Left lung (tissue), 10 donors: ENCODE measurements around the gene GPR61. TPM values are rescaled to one million over a fixed set of nuclear protein-coding genes. Genes with fewer than 3 reads are reported as not detected.

Source experiments
- ATAC-seq: fragments of 200-7000 bp; cut with Tn5 transposase; one replicate; pipeline ENCODE4 v1.9.1; 2020; ENCODE audit warnings: moderate library complexity
- DNase-seq, 4 donors: peaks; one replicate each; pipeline ENCODE4 v3.0.0-alpha.2; 2013 to 2020
- H3K27ac ChIP-seq, 2 donors: fragments of 200-600 bp; sonication (generic) in 1 of 2; one replicate each; pipeline versions ENCODE4 v1.5.0 to v1.8.0; 2020 to 2021
- H3K27me3 ChIP-seq, 2 donors: fragments of 200-600 bp; sonication (generic) in 1 of 2; one replicate each; pipeline versions ENCODE4 v1.5.0 to v1.8.0; 2020 to 2021
- H3K36me3 ChIP-seq, 2 donors: fragments of 200-600 bp; sonication (generic) in 1 of 2; one replicate each; pipeline versions ENCODE4 v1.5.0 to v1.8.0; 2020 to 2021
- H3K4me1 ChIP-seq, 2 donors: fragments of 200-600 bp; one replicate each; pipeline ENCODE4 v1.8.0; 2021
- H3K4me3 ChIP-seq, 2 donors: fragments of 200-600 bp; sonication (generic) in 1 of 2; one replicate each; pipeline versions ENCODE4 v1.5.0 to v1.8.0; 2020 to 2021; ENCODE audit warnings: mild to moderate bottlenecking in 1 of 2
- H3K9me3 ChIP-seq, 2 donors: fragments of 200-600 bp; sonication (generic) in 1 of 2; one replicate each; pipeline versions ENCODE4 v1.5.0 to v1.8.0; 2020 to 2021
- intact Hi-C, 2 donors: fragments of 100-400 bp; cut with DNase I; formaldehyde crosslinking; loops; one replicate each; pipeline versions ENCODE4 v1.11.2 to v1.14.2; 2022
- polyA plus RNA-seq, 6 donors: library from polyadenylated mRNA; unstranded; fragments of 120-200 nt; gene quantifications; one replicate each; pipeline ENCODE4 v1.2.1, GENCODE V29; 2013; ENCODE audit not compliant: insufficient read length in 6 of 6
- total RNA-seq, 2 donors: library from RNA; stranded (reverse); fragmentation: NEBNext Ultra II Directional; extraction: Animal tissue kit (Norgen Biotek cat#: 25700); gene quantifications; one replicate each; pipeline ENCODE4 v1.2.1, GENCODE V29; 2021
- TF ChIP-seq, protein P1 (sequence below), 2 donors: fragments of 200-600 bp; sonication (generic) in 1 of 2; IDR thresholded peaks; one replicate each; pipeline versions ENCODE4 v1.5.0 to v1.8.0; 2021; ENCODE audit warnings: antibody characterized with exemption in 2 of 2
- donor health status: DM: no; HTN: yes; CAD: no.
- donor health status: DM: no; HTN: no; CAD: no.

The GPR61 gene
- total and polyA plus RNA-seq, 8 donors: 0.43 to 0.93 (median 0.69) TPM; not detected in 2

GRCh38 chr1:109586055-109586454 lies 46.4 kb downstream of the GPR61 start:
- ATAC-seq: no peak
- Histone ChIP-seq H3K27me3 (no peaks in the 10 kb centered on the region), H3K4me3 (no peak overlapping the region), H3K36me3 (peaks cover 0 to 88% of the 10 kb centered on the region in 2 donors), H3K4me1 (no peaks in the 10 kb centered on the region), H3K9me3 (no peaks in the 10 kb centered on the region), H3K27ac (no peak overlapping the region)
- TF ChIP-seq, protein P1, sequence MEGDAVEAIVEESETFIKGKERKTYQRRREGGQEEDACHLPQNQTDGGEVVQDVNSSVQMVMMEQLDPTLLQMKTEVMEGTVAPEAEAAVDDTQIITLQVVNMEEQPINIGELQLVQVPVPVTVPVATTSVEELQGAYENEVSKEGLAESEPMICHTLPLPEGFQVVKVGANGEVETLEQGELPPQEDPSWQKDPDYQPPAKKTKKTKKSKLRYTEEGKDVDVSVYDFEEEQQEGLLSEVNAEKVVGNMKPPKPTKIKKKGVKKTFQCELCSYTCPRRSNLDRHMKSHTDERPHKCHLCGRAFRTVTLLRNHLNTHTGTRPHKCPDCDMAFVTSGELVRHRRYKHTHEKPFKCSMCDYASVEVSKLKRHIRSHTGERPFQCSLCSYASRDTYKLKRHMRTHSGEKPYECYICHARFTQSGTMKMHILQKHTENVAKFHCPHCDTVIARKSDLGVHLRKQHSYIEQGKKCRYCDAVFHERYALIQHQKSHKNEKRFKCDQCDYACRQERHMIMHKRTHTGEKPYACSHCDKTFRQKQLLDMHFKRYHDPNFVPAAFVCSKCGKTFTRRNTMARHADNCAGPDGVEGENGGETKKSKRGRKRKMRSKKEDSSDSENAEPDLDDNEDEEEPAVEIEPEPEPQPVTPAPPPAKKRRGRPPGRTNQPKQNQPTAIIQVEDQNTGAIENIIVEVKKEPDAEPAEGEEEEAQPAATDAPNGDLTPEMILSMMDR (IDR thresholded peaks at IDR 0.05): no peak
- DNase-seq: no peak
- intact Hi-C loops: no loop called here

DNA sequence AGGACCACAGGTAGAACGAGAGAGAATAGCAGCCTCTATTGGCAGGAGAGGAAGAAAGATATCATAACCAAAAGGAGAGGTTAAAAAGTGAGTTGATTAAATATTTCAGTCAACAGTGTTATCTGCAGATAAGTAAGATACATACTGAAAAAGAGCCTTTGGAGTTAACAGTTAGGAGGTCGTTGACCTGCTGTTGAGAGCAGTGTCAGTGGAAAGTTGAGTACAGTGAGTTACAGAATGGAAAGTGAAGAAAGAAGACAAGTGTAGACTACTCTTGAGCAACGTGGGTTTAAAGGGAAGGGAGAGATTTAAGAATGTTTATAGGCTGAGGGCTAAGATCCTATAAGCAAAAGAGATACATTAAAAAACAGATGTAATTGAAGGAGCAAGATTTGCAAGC lies 49.5 kb downstream of the GPR61 start:
- ATAC-seq: no peak
- TF ChIP-seq, protein P1 (IDR thresholded peaks at IDR 0.05): no peak
- H3K4me3 ChIP-seq: no peak overlapping the region
- H3K9me3 ChIP-seq: no peaks in the 10 kb centered on the region
- intact Hi-C loops: no loop called here
- no peak for DNase-seq
- H3K4me1 ChIP-seq: no peaks in the 10 kb centered on the region
- H3K27me3 ChIP-seq: no peaks in the 10 kb centered on the region
- peaks cover 0 to 87% of the 10 kb centered on the region in 2 donors for H3K36me3 ChIP-seq
- H3K27ac ChIP-seq: peak overlapping the region in 1 of 2 donors; percentile 45

DNA sequence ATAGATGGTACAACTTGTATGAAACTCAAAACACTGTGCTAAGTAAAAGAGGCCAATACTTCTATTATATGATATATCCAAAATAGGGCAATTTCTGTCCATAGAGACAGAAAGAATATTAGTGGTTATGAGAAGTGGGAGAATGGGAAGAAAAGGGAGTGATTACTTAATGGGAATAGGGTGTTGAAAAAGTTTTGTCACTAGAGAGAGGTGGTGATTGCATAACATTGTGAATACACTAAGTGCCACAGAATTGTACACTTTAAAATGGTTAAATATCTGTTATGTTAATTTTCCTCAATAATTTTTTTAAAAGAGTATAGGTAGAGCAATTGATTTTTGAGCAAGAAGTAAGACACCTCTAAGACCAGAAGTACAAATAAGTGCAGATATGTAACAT lies 50.0 kb downstream of the GPR61 start:
- TF ChIP-seq, protein P1 (IDR thresholded peaks at IDR 0.05): no peak
- Histone ChIP-seq H3K4me1 (no peaks in the 10 kb centered on the region), H3K36me3 (peaks cover 0 to 82% of the 10 kb centered on the region in 2 donors), H3K27ac (peak overlapping the region in 1 of 2 donors; percentile 45), H3K27me3 (no peaks in the 10 kb centered on the region), H3K4me3 (no peak overlapping the region), H3K9me3 (no peaks in the 10 kb centered on the region)
- intact Hi-C loops: no loop called here
- ATAC-seq (no peak), DNase-seq (no peak)

- peaks cover 0 to 72% of the 10 kb centered on the region in 2 donors for H3K36me3 ChIP-seq
- DNase-seq: no peak
- intact Hi-C loops: no loop called here
- no peak overlapping the region for H3K4me3 ChIP-seq
- H3K4me1 ChIP-seq: no peaks in the 10 kb centered on the region
- no peaks in the 10 kb centered on the region for H3K27me3 ChIP-seq
- TF ChIP-seq, protein P1 (IDR thresholded peaks at IDR 0.05): no peak
- H3K27ac ChIP-seq: no peak overlapping the region
- ATAC-seq: no peak
- no peaks in the 10 kb centered on the region for H3K9me3 ChIP-seq
Measured at GRCh38 chr1:109592916-109593315, 53.2 kb downstream of the GPR61 start.

DNA sequence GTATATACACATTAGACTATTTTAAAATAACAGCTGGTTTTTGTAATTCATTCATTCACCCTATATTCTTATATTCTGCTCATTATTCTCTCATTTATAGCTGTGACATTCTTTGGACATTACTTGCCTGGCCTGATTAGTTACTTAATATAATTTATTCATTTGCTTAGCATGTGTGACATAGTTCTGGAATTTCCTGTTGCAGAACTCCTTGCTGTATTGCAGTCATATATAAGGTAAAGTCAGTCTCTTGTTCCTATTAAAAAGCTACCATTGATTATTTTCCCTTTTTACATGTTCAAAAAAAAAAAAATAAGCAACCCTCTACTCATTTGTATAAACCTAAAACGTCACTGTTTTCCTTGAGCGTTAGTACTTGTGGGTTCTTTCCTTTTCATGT lies 55.9 kb downstream of the GPR61 start:
- H3K27ac ChIP-seq: no peak overlapping the region
- TF ChIP-seq, protein P1 (IDR thresholded peaks at IDR 0.05): no peak
- no peak for ATAC-seq
- H3K4me3 ChIP-seq: no peak overlapping the region
- H3K4me1 ChIP-seq: no peaks in the 10 kb centered on the region
- DNase-seq: no peak
- intact Hi-C loops: no loop called here
- no peaks in the 10 kb centered on the region for H3K9me3 ChIP-seq
- H3K27me3 ChIP-seq: no peaks in the 10 kb centered on the region
- H3K36me3 ChIP-seq: peaks cover 0 to 56% of the 10 kb centered on the region in 2 donors

Other genes with a start within 250 kb of the GPR61 start
- 10 to 100 TPM in 1 of 2 donors, not detected in 1; 21.4 TPM for gene MYBPHL, start 232.9 kb upstream of the GPR61 start, total RNA-seq
- gene MYBPHL, start 232.9 kb upstream of the GPR61 start, polyA plus RNA-seq: 1 to 10 TPM in 1 of 6 donors, under 1 TPM in 4, not detected in 1; 0.24 to 1.0 (median 0.27) TPM
- gene SORT1, start 142.0 kb upstream of the GPR61 start, total RNA-seq: 100 to 1,000 TPM; 123 to 165 TPM
- 10 to 100 TPM; 39.4 to 46.9 (median 45.6) TPM for gene SORT1, start 142.0 kb upstream of the GPR61 start, polyA plus RNA-seq
- 10 to 100 TPM; 62.2 to 89.0 TPM for gene PSMA5, start 113.4 kb upstream of the GPR61 start, total RNA-seq
- 10 to 100 TPM; 74.2 to 94.7 (median 89.7) TPM for gene PSMA5, start 113.4 kb upstream of the GPR61 start, polyA plus RNA-seq
- gene SYPL2, start 73.3 kb upstream of the GPR61 start, total RNA-seq: 1 to 10 TPM; 3.6 to 4.5 TPM
- gene SYPL2, start 73.3 kb upstream of the GPR61 start, polyA plus RNA-seq: under 1 TPM; 0.14 to 0.37 (median 0.21) TPM
- 1 to 10 TPM; 4.7 to 5.6 TPM for gene ATXN7L2, start 56.0 kb upstream of the GPR61 start, total RNA-seq
- gene ATXN7L2, start 56.0 kb upstream of the GPR61 start, polyA plus RNA-seq: 10 to 100 TPM in 2 of 6 donors, 1 to 10 TPM in 4; 7.4 to 11.7 (median 8.2) TPM
- 10 to 100 TPM; 11.3 to 14.9 TPM for gene CYB561D1, start 45.8 kb upstream of the GPR61 start, total RNA-seq
- 1 to 10 TPM; 6.0 to 10.0 (median 7.6) TPM for gene CYB561D1, start 45.8 kb upstream of the GPR61 start, polyA plus RNA-seq
- 1 to 10 TPM; 4.1 to 8.1 TPM for gene AMIGO1, start 30.1 kb upstream of the GPR61 start, total RNA-seq
- gene AMIGO1, start 30.1 kb upstream of the GPR61 start, polyA plus RNA-seq: 1 to 10 TPM; 3.1 to 4.6 (median 3.5) TPM
- 1 to 10 TPM; 6.4 to 9.9 TPM for gene GNAI3, start 8.7 kb downstream of the GPR61 start, total RNA-seq
- gene GNAI3, start 8.7 kb downstream of the GPR61 start, polyA plus RNA-seq: 10 to 100 TPM in 5 of 6 donors, 1 to 10 TPM in 1; 9.8 to 11.5 (median 11.1) TPM
- gene GNAT2, start 79.7 kb downstream of the GPR61 start, total RNA-seq: not detected
- under 1 TPM in 1 of 6 donors, not detected in 5; 0.21 TPM for gene GNAT2, start 79.7 kb downstream of the GPR61 start, polyA plus RNA-seq
- gene AMPD2, start 80.0 kb downstream of the GPR61 start, total RNA-seq: 10 to 100 TPM; 49.5 to 86.9 TPM
- 10 to 100 TPM; 38.7 to 62.1 (median 47.4) TPM for gene AMPD2, start 80.0 kb downstream of the GPR61 start, polyA plus RNA-seq
- gene GSTM4, start 116.2 kb downstream of the GPR61 start, total RNA-seq: 10 to 100 TPM; 20.2 to 22.2 TPM
- 10 to 100 TPM; 28.7 to 37.2 (median 29.8) TPM for gene GSTM4, start 116.2 kb downstream of the GPR61 start, polyA plus RNA-seq
- 10 to 100 TPM; 25.4 to 28.3 TPM for gene GSTM2, start 128.2 kb downstream of the GPR61 start, total RNA-seq
- 100 to 1,000 TPM; 188 to 281 (median 236) TPM for gene GSTM2, start 128.2 kb downstream of the GPR61 start, polyA plus RNA-seq
- 10 to 100 TPM in 1 of 2 donors, not detected in 1; 24.9 TPM for gene GSTM1, start 147.9 kb downstream of the GPR61 start, total RNA-seq
- gene GSTM1, start 147.9 kb downstream of the GPR61 start, polyA plus RNA-seq: 100 to 1,000 TPM in 3 of 6 donors, 10 to 100 TPM in 1, 1 to 10 TPM in 2; 1.7 to 165 (median 99.6) TPM
- 10 to 100 TPM in 1 of 2 donors, 1 to 10 TPM in 1; 8.4 to 11.6 TPM for gene GSTM5, start 172.4 kb downstream of the GPR61 start, total RNA-seq
- gene GSTM5, start 172.4 kb downstream of the GPR61 start, polyA plus RNA-seq: 10 to 100 TPM; 56.3 to 91.2 (median 65.1) TPM
- 10 to 100 TPM; 13.8 to 30.9 TPM for gene GSTM3, start 201.2 kb downstream of the GPR61 start, total RNA-seq
- gene GSTM3, start 201.2 kb downstream of the GPR61 start, polyA plus RNA-seq: 100 to 1,000 TPM in 4 of 6 donors, 10 to 100 TPM in 2; 83.6 to 142 (median 114) TPM
- gene EPS8L3, start 224.1 kb downstream of the GPR61 start, total RNA-seq: not detected
- under 1 TPM; 0.21 to 0.99 (median 0.52) TPM for gene EPS8L3, start 224.1 kb downstream of the GPR61 start, polyA plus RNA-seq